Measurements from ENCODE around the gene CIDEB.

DNA sequence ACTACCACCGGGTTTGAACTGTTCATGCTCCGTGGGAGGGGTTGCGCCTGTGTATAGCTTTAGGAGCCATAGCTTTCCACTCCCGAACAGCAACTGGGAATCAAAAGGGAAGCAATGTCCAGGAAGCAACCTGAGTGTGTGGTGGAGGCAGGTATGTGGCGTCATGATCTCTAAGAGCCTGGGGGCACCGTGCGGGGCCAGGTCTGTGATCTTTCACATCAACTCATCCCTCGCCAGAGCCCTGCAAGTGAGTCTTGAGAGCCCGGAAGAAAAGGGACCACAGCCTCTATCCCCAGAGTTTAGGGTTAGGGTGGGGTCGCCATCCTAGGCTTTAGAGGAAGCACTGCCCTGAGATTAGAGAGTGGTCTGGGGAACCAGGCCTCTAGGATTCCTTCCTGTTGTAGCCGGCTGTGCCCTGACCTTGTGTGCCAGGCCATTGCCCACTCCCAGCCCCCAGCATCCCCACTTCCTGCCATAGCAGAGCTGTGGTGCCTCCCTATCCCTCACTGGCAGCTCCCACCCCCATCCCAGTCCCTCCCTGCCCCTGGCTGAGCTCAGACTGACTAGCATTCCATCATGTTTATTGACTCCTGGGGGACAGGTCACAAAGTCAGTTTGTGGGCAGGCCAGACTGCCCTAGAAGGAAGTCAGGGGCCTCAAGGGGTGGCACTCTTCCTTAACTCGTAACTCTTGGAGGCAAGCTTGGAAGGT is 27.8 kb upstream of the CIDEB start:
- no peak for TF ChIP-seq POLR2AphosphoS5 (IDR thresholded peaks at IDR 0.05; ENCODE audit: borderline replicate concordance, low read depth, low read length)
- TF ChIP-seq EZH2 (IDR thresholded peaks at IDR 0.05), result no peak

Data from SK-N-MC (cell line).